HepG2 (cell line): ENCODE measurements around the gene PPP1R9A. TPM values are rescaled to one million over a fixed set of nuclear protein-coding genes. Genes with fewer than 3 reads are reported as not detected.
A peak's percentile ranks its signal among the peaks of the same experiment; 100 is the strongest.

Experiments used
- ARID2 ChIP-seq: sonication (generic); formaldehyde crosslinking; IDR thresholded peaks from 2 replicates; pipeline ENCODE4 v1.8.1; 2022; ENCODE audit warnings: mild to moderate bottlenecking, missing genetic modification reagents, borderline replicate concordance
- CENPT ChIP-seq: sonication (generic); formaldehyde crosslinking; IDR thresholded peaks from 2 replicates; pipeline ENCODE4 v1.8.0; 2022; ENCODE audit warnings: low read depth, mild to moderate bottlenecking, moderate library complexity, missing genetic modification reagents
- CHD2 ChIP-seq: IDR thresholded peaks from 2 replicates; pipeline ENCODE4 v1.6.1; 2011; ENCODE audit warnings: low read depth, low read length, improper control_type of control experiment
- FOXO1 ChIP-seq: sonication (generic); formaldehyde crosslinking; IDR thresholded peaks from 2 replicates; pipeline ENCODE4 v1.4.0; 2020; ENCODE audit warnings: missing genetic modification reagents
- KMT2B ChIP-seq: IDR thresholded peaks from 2 replicates; pipeline ENCODE4 v1.6.1; 2016; ENCODE audit warnings: missing genetic modification reagents, missing compliant biosample characterization
- MIER2 ChIP-seq: IDR thresholded peaks from 2 replicates; pipeline ENCODE4 v1.6.1; 2016; ENCODE audit warnings: missing biosample characterization, missing genetic modification reagents
- PHB2 ChIP-seq: fragments of 450-650 bp; IDR thresholded peaks from 2 replicates; pipeline ENCODE4 v1.6.1; 2018; ENCODE audit not compliant: partially characterized antibody
- RFXAP ChIP-seq: sonication (generic); formaldehyde crosslinking; IDR thresholded peaks from 2 replicates; pipeline ENCODE4 v1.4.0; 2020; ENCODE audit warnings: missing genetic modification reagents, borderline replicate concordance
- SMYD3 ChIP-seq: sonication (generic); formaldehyde crosslinking; IDR thresholded peaks from 2 replicates; pipeline ENCODE4 v1.8.1; 2023; ENCODE audit warnings: mild to moderate bottlenecking, missing genetic modification reagents
- SRSF1 ChIP-seq: fragments of 200-400 bp; formaldehyde crosslinking; optimal IDR thresholded peaks from 2 replicates; pipeline ENCODE3; 2017; ENCODE audit warnings: mild to moderate bottlenecking, low read depth, low read length, moderate library complexity
- ZNF138 ChIP-seq: sonication (generic); formaldehyde crosslinking; IDR thresholded peaks from 2 replicates; pipeline ENCODE4 v1.5.0; 2020; ENCODE audit warnings: mild to moderate bottlenecking, low read depth, missing genetic modification reagents
- ZNF20 ChIP-seq: sonication (generic); formaldehyde crosslinking; IDR thresholded peaks from 2 replicates; pipeline ENCODE4 v1.4.0; 2020; ENCODE audit warnings: mild to moderate bottlenecking, moderate library complexity, missing genetic modification reagents
- ZNF251 ChIP-seq: sonication (generic); formaldehyde crosslinking; IDR thresholded peaks from 2 replicates; pipeline ENCODE4 v1.9.0; 2021; ENCODE audit warnings: mild to moderate bottlenecking, missing genetic modification reagents
- ZNF263 ChIP-seq: sonication (generic); formaldehyde crosslinking; IDR thresholded peaks from 2 replicates; pipeline ENCODE4 v1.4.0; 2020; ENCODE audit warnings: missing genetic modification reagents
- ZNF44 ChIP-seq: sonication (generic); formaldehyde crosslinking; IDR thresholded peaks from 2 replicates; pipeline ENCODE4 v1.5.1; 2020; ENCODE audit warnings: mild to moderate bottlenecking, missing genetic modification reagents
- ZNF441 ChIP-seq: sonication (generic); formaldehyde crosslinking; IDR thresholded peaks from 2 replicates; pipeline ENCODE4 v1.7.0; 2021; ENCODE audit warnings: missing genetic modification reagents, borderline replicate concordance
- ZNF777 ChIP-seq: sonication (generic); formaldehyde crosslinking; IDR thresholded peaks from 2 replicates; pipeline ENCODE4 v1.4.0; 2020; ENCODE audit warnings: missing genetic modification reagents
- polyA plus RNA-seq, 8 experiments: library from polyadenylated mRNA; depleted of rRNA in 3 of 8; stranded (reverse) in 7 of 8; unstranded in 1 of 8; fragments of >200 nt; fragmentation: Illumina TruSeq in 4 of 8; extraction: Trizol in 4 of 8; gene quantifications; 2 replicates each; pipeline versions ENCODE4 v1.2.1 to v1.2.3, GENCODE V29; 2011 to 2016; ENCODE audit warnings: low read depth in 4 of 8, missing spikeins in 1 of 8, mixed read lengths in 1 of 8; ENCODE audit not compliant: insufficient read depth in 1 of 8
- total RNA-seq, 5 experiments: library from RNA; depleted of rRNA; stranded (reverse); fragments of >200 nt; fragmentation: Illumina TruSeq; extraction: Trizol; gene quantifications; 2 replicates each; pipeline ENCODE4 v1.2.3, GENCODE V29; 2016; ENCODE audit warnings: low read depth in 1 of 5
- TF ChIP-seq, protein P1 (sequence below): IDR thresholded peaks from 2 replicates; pipeline ENCODE4 v1.6.1; 2016; ENCODE audit warnings: low read depth
- TF ChIP-seq, protein P2 (sequence below): sonication (generic); formaldehyde crosslinking; IDR thresholded peaks from 2 replicates; pipeline ENCODE4 v1.9.0; 2021; ENCODE audit warnings: mild to moderate bottlenecking, missing genetic modification reagents
- TF ChIP-seq, protein P3 (sequence below): IDR thresholded peaks from 2 replicates; pipeline ENCODE4 v1.6.1; 2016; ENCODE audit warnings: mild to moderate bottlenecking

Gene PPP1R9A
- total and polyA plus RNA-seq, 2 of the 13 experiments (the other 11 are each of a cell fraction or from before 2014, with no cell fraction given): 11.4 to 31.9 TPM

DNA sequence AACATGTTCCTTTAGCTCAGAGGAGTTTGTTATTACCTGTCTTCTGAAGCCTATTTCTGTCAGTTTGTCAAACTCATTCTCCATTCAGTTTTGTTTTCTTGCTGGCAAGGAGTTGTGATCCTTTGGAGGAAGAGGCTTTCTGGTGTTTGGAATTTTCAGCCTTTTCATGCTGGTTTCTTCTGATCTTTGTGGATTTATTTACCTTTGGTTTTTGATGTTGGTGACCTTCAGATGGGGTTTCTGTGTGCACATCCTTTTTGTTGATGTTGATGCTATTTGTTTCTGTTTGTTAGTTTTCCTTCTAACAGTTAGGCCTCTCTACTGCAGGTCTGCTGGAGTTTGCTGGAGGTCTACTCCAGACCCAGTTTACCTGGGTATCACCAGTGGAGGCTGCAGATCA, 118.6 kb downstream of the PPP1R9A start (continued):
- no peak for TF ChIP-seq ZNF777
- no peak for TF ChIP-seq ZNF441
- TF ChIP-seq PHB2: no peak
- TF ChIP-seq, protein P1, sequence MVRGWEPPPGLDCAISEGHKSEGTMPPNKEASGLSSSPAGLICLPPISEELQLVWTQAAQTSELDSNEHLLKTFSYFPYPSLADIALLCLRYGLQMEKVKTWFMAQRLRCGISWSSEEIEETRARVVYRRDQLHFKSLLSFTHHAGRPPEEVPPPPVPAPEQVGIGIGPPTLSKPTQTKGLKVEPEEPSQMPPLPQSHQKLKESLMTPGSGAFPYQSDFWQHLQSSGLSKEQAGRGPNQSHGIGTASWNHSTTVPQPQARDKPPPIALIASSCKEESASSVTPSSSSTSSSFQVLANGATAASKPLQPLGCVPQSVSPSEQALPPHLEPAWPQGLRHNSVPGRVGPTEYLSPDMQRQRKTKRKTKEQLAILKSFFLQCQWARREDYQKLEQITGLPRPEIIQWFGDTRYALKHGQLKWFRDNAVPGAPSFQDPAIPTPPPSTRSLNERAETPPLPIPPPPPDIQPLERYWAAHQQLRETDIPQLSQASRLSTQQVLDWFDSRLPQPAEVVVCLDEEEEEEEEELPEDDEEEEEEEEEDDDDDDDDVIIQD: peak; percentile 40; the same call in 1 of the 2 replicates
- TF ChIP-seq SRSF1: no peak
- TF ChIP-seq FOXO1 (CRISPR knock-in tag): no peak
- TF ChIP-seq SMYD3 (CRISPR knock-in tag): no peak
- TF ChIP-seq RFXAP: no peak
- no peak for TF ChIP-seq ARID2 (CRISPR knock-in tag)
- no peak for TF ChIP-seq ZNF263
- TF ChIP-seq ZNF20 (CRISPR knock-in tag): no peak
- TF ChIP-seq, protein P2, sequence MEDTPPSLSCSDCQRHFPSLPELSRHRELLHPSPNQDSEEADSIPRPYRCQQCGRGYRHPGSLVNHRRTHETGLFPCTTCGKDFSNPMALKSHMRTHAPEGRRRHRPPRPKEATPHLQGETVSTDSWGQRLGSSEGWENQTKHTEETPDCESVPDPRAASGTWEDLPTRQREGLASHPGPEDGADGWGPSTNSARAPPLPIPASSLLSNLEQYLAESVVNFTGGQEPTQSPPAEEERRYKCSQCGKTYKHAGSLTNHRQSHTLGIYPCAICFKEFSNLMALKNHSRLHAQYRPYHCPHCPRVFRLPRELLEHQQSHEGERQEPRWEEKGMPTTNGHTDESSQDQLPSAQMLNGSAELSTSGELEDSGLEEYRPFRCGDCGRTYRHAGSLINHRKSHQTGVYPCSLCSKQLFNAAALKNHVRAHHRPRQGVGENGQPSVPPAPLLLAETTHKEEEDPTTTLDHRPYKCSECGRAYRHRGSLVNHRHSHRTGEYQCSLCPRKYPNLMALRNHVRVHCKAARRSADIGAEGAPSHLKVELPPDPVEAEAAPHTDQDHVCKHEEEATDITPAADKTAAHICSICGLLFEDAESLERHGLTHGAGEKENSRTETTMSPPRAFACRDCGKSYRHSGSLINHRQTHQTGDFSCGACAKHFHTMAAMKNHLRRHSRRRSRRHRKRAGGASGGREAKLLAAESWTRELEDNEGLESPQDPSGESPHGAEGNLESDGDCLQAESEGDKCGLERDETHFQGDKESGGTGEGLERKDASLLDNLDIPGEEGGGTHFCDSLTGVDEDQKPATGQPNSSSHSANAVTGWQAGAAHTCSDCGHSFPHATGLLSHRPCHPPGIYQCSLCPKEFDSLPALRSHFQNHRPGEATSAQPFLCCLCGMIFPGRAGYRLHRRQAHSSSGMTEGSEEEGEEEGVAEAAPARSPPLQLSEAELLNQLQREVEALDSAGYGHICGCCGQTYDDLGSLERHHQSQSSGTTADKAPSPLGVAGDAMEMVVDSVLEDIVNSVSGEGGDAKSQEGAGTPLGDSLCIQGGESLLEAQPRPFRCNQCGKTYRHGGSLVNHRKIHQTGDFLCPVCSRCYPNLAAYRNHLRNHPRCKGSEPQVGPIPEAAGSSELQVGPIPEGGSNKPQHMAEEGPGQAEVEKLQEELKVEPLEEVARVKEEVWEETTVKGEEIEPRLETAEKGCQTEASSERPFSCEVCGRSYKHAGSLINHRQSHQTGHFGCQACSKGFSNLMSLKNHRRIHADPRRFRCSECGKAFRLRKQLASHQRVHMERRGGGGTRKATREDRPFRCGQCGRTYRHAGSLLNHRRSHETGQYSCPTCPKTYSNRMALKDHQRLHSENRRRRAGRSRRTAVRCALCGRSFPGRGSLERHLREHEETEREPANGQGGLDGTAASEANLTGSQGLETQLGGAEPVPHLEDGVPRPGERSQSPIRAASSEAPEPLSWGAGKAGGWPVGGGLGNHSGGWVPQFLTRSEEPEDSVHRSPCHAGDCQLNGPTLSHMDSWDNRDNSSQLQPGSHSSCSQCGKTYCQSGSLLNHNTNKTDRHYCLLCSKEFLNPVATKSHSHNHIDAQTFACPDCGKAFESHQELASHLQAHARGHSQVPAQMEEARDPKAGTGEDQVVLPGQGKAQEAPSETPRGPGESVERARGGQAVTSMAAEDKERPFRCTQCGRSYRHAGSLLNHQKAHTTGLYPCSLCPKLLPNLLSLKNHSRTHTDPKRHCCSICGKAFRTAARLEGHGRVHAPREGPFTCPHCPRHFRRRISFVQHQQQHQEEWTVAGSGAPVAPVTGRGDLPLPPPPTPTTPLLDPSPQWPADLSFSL (CRISPR knock-in tag): no peak
- TF ChIP-seq KMT2B (CRISPR knock-in tag): no peak
- no peak for TF ChIP-seq CENPT (CRISPR knock-in tag)
- TF ChIP-seq ZNF138 (CRISPR knock-in tag): no peak
- no peak for TF ChIP-seq ZNF44
- no peak for TF ChIP-seq CHD2
- TF ChIP-seq, protein P3, sequence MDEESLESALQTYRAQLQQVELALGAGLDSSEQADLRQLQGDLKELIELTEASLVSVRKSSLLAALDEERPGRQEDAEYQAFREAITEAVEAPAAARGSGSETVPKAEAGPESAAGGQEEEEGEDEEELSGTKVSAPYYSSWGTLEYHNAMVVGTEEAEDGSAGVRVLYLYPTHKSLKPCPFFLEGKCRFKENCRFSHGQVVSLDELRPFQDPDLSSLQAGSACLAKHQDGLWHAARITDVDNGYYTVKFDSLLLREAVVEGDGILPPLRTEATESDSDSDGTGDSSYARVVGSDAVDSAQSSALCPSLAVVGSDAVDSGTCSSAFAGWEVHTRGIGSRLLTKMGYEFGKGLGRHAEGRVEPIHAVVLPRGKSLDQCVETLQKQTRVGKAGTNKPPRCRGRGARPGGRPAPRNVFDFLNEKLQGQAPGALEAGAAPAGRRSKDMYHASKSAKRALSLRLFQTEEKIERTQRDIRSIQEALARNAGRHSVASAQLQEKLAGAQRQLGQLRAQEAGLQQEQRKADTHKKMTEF: peak; percentile 60; the same call in 1 of the 2 replicates
- TF ChIP-seq ZNF251: no peak
- TF ChIP-seq MIER2 (CRISPR knock-in tag): no peak
